ENCODE results near the gene ZNF385B.

ZNF385B gene

GRCh38 chr2:179854891-179855290 is 6.5 kb downstream of the ZNF385B start:
- DNase-seq = no peak

DNA sequence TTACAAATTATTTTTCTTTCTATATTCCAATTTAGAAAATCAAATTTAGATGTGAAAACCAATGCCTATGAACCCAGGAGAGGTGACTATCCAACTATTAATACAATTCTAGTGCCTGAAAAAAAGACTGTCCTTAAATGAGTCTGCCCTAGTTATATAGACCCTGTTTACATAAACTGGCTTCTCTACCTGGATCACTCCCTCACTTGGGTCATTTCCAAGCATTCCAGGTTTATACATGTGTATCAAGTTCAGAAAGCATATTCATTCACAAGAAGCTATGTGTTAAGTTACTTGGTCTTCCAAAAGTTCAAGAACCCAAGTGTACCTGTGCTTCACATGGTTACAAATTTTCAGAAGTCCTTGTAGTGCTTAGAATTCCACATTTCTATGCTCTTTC is 8.3 kb downstream of the ZNF385B start:
- no peak for DNase-seq

- DNase-seq = no peak
Observed at GRCh38 chr2:179850188-179850587, 11.2 kb downstream of the ZNF385B start.

- DNase-seq = no peak
Observed at GRCh38 chr2:179849719-179850118, 11.7 kb downstream of the ZNF385B start.

- no peak for DNase-seq
Observed at GRCh38 chr2:179843541-179843940, 17.9 kb downstream of the ZNF385B start.

DNA sequence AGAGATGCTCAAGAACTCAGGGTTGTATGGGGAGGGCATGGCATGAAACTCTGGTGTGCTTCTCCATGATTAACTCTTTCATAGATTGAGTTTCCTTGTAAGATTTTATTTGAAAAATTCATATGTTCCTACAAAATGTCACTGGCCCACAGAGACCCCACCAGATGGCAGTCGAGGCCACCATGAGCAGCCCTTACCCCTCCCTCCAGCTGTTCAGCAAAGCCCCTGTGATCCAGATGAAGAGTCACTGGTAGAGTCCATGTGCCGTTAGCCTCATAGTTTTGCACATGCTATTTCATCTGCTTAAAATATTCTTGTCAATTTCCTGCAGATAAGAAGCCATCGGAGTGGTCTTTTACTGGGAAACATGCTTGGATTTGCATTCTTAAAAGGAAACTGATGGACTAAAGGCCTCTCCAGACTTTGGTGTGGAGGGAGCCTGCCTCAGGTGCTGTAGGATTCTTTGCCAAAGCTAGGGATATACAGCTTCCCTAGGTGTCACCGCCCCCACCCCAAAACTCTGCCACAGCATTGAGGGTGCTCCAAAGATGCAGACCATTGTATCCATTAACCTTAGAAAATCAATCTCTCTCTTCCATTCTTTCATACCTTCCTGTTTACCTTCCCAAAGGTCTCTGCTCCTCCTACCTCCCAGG is 18.8 kb downstream of the ZNF385B start:
- peak; percentile 43 for DNase-seq

GRCh38 chr2:179840840-179841239 is 20.6 kb downstream of the ZNF385B start:
- no peak for DNase-seq

DNA sequence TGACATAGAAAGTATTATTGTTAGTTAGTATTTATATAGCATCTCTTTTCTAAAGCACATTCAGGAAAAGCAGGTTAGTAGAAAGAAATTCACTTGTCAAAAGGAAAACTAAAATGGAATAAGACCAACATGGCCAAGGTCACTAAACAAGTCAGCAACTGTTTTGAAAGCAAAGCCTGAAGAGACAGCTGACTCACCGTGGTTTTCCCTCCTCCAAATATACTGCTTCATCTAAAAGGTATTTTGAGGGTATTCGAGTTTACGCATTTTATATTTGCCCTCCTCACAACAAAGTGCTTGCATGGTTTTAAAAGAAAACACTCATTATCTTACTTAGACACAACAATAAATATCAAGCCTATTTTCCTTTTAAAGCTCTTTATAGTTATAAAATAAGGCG is 24.0 kb downstream of the ZNF385B start:
- DNase-seq = no peak

- no peak for DNase-seq
Observed at GRCh38 chr2:179830043-179830787, 31.2 kb downstream of the ZNF385B start.

DNA sequence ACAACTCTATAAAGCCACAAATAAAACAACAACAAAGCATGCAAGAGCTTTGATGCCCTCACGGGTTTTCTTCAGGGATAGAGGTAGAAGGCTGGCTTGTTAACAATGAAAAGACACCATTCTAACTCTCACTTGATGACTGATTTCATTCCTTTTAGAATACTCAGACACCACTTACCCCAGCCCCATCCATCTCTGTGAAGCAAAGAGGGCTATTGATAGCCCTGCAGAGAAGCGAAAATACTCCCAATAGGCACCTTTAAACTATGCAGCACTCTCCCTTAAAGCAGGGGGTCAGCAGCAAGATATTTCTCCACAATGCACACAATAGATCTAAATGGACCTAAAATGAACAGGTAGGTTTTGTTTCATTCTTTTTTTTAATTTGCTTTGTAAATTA is 35.1 kb downstream of the ZNF385B start:
- no peak for DNase-seq

DNA sequence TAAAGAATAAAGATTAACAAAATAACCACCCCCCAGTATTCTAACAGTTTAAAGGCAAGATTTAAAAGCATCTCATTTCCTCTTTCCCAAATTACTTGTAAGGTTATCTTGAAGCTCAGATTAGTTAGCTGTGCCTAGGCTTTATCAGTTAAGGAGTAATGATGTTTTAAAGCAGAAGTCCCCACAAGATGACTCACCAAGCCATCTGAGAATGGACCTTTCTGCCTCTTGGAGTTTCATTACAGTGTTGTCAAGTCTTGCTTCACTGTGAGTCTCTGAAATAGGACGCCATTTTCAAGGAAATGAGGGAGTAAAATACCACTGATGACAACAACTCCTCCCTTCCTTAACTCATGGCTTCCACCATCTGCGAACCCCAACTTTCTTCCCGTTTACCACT is 35.9 kb downstream of the ZNF385B start:
- DNase-seq = no peak

- no peak for DNase-seq
Observed at GRCh38 chr2:179824961-179825360, 36.5 kb downstream of the ZNF385B start.

GRCh38 chr2:179822540-179822939 is 38.9 kb downstream of the ZNF385B start:
- no peak for DNase-seq

DNA sequence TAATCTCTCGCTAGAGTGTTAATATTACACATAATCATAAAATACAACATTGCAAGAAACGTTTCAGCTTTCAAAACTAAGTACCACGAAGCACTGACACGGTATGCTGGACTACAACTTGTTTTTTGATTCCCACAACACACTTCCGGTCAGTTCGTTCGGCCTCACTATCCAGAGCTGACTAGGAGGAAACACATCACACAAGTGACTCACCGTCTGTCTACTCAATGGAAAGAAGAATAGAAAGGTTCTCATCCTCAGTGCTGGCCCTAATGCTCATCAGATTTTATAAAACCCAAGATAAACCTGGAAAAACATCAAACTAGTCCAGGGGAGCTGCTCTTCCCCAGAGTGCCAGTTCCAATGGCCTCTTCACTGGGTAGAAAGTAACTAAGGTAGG is 42.9 kb downstream of the ZNF385B start:
- DNase-seq = no peak

GRCh38 chr2:179817181-179817841 is 44.1 kb downstream of the ZNF385B start:
- no peak for DNase-seq

DNA sequence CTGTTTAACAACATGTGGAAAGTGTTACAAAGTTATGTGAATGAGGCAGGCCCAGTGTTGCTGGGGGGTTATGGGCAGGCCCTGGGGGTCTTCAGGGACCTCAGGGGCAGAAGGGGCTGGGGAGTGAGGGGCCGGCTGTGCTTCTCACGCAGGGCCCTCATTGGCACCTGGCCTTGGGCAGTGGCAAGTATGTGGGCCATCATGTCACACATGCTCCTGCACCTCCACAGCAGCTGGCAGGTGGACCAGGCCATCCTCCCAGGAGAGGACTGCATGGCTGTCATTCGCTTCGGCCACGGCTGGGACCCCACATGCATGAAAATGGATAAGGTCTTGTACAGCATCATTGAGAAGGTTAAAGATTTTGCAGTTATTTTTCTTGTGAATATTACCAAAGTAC is 47.4 kb downstream of the ZNF385B start:
- no peak for DNase-seq

DNA sequence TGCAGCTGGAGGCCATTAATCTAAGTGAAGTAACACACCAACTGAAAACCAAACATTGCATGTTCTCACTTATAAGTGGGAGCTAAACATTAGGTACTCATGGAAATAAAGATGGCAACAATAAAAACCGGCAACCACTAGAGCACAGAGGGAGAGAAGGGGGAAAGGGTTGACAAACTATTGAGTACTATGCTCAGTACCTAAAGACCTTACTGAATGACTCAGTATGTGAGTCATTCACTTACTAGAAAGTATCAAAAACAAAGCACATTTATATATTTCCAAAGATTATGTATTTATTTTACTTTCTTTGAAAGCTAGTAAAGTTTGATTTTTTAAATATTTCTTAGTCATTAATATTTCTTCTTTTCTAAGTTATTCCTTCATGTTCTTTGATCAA is 48.9 kb downstream of the ZNF385B start:
- DNase-seq = no peak

GRCh38 chr2:179811042-179811441 is 50.4 kb downstream of the ZNF385B start:
- DNase-seq = no peak

DNA sequence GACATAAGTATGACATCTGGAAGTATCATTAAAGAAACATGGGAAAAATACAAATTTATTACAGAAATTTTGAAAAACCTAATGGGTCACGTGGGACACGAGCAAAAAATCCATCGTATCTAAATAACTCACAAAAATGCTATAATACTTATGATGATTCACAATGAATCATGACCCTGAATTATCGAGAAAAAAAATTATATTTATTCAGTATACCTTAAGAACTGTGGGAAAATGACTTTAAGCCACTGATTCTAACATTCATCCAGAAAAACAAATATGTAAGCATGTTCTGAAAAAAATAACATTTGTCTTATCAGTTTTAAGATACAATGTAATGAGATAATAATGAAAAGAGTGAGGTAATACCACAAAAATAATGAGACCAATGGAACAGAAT is 51.8 kb downstream of the ZNF385B start:
- no peak for DNase-seq

DNA sequence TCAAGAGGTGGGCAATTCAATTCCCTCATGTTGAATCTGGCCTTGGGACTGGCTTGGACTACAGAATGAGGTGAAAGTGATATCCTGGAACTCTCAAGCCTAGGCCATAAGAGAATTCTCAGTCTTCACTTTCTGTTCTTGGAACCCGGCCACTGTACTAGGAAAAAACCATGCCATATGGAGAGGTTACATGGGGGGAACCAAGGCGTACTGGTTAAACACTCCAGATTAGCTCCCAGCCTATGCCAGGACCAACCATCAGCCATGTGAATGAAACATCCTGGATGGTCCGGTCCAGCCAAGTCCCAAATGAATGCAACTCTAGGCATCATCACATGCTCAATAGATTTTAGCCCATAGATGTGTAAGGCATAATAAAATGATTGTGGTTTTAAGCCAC is 56.4 kb downstream of the ZNF385B start:
- DNase-seq = peak; percentile 32

- no peak for DNase-seq
Observed at GRCh38 chr2:179804206-179804605, 57.2 kb downstream of the ZNF385B start.

DNA sequence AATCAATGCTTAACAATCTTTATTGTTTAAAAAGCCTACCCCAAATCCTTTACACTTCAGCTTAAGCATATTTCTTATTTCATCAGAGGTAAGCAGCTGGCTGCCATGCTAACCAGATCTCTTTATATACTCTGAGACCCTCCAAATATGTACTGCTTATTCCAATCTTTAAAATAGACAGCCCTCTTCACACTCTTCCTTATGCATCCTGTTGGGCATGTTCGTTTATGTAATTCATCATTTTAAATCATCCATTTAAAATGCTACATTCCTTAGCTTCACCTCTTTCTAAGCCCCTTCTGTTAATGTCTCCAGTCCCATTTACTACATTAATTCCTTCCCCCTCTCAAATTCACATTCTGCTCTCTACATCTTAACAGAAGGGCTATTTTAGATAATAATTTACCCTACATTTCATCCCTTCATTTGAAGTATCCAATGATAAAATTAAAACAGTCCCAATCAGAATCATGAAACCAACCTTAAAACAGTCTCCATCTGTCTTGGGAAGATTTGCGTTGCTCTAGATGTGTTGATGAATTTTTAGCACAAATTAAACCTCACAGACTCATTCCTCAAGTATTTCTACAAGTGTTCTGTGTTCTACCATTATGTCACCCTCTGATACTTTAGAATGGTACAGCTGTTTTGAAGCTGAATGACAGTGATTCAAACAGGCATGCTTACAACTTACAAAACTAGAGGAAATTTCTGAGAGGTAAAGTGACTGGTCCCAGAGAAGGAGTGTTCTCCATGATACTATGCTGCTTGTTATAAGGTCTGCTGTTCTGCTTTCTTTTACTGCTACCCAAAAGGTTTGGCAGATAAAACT is 59.1 kb downstream of the ZNF385B start:
- DNase-seq = no peak

DNA sequence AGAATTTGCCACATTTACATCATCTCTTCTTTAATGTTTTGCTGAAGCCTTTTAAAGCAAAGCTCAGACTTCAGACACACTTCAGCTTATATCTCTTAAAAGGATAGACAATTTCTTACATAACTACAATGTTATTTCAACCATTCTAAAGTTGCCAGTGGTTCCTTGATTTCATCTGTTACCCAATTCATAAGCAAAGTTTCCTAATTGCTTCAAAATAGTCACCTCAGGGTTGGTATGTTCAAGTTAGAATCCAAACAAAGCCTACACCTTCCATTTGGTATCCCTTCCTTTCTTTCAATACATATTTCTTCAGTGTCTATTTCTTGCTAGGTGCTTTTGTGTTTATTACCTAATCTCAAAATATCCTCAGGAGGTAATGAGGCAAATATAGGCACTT is 60.6 kb downstream of the ZNF385B start:
- no peak for DNase-seq
